ENCODE results near the gene LHX8. TPM values are rescaled to one million over a fixed set of nuclear protein-coding genes. Genes with fewer than 3 reads are reported as not detected.
"Not testable (repeated sequence)": the region's sequence is repeated elsewhere in the genome, so short reads cannot be mapped to it uniquely, and the experiment has no call there.

The LHX8 gene
- total RNA-seq, 1 experiment from 2014 or later = not detected

DNA sequence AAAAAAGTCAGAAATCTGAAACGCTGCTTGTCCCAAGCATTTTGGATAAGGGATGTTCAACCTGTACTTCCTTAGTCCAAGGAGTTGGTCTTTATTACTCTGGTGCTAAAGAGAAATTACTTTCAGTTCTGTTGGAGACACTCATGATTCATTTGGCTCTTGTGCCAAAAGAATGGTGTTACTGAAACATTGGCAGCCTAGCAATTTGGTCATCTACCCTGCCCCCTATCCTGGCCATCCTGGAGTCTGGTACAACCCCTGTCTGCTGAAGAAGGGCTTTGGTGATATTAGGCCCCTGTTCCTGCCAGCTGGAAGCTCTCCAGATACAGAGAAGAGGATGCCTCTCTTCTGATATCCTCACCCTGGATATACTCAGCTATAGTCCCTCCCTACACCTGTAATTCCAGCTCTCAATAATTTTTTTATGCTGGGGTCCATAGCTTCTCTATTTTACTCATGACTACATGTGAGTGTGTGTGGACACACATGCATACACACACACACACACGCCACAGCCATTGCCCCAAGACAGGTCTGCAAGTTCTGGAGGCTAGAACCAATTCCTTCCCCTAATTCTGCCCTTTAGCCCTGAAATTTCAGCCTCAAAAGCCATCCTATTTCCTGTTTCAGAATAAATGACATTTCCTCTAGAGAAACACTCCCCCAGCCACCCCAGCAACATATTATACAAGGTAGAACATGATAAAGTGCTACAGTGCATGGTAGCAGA is 40.0 kb downstream of the LHX8 start:
- no peaks in the 10 kb centered on the region for H3K79me2 ChIP-seq (ENCODE audit: insufficient read depth, low read length)
- no peak overlapping the region for H3K4me2 ChIP-seq (ENCODE audit: insufficient read depth, insufficient read length, low read length)
- Mint-ChIP-seq H3K27me3 (ENCODE audit: low read depth) (no peaks in the 10 kb centered on the region; the same call in 1 of the 2 replicates), H3K36me3 (ENCODE audit: insufficient read depth in 1 of 3, low read depth in 3 of 3) (no peaks in the 10 kb centered on the region), H3K9me3 (peaks cover 4 to 14% of the 10 kb centered on the region in 2 experiments; a peak in 3 of 5 replicates), H3K4me1 (peaks cover 0 to 4% of the 10 kb centered on the region in 2 experiments; a peak in 1 of 4 replicates), H3K4me3 (no peak overlapping the region), H3K27ac (no peak overlapping the region)
- H2BK5ac ChIP-seq (ENCODE audit: insufficient read length, low read length) = no peak overlapping the region
- no peaks in the 10 kb centered on the region for H3K27me3 ChIP-seq (ENCODE audit: insufficient read depth, low read length)
- H3K23ac ChIP-seq (ENCODE audit: insufficient read length, low read depth, low read length) = no peak overlapping the region
- H3K4ac ChIP-seq (ENCODE audit: low read depth, low read length) = no peak overlapping the region
- DNase-seq = no peak
- no peak overlapping the region for H4K91ac ChIP-seq (ENCODE audit: insufficient read length, low read depth, low read length)
- no peak overlapping the region for H3K9ac ChIP-seq (ENCODE audit: extremely low read depth, insufficient read length, low read length)
- H2BK120ac ChIP-seq (ENCODE audit: low read depth, low read length, poor library complexity, severe bottlenecking) = no peak overlapping the region
- no peak overlapping the region for H3K18ac ChIP-seq (ENCODE audit: insufficient read length, low read depth, low read length)
- H3K23me2 ChIP-seq (ENCODE audit: insufficient read length, low read depth, low read length, poor library complexity, severe bottlenecking) = no peaks in the 10 kb centered on the region
- H2AK5ac ChIP-seq (ENCODE audit: insufficient read length, low read length) = no peak overlapping the region
- H3K9me3 ChIP-seq (ENCODE audit: control insufficient read depth, low read depth, low read length) = no peaks in the 10 kb centered on the region
- H3K14ac ChIP-seq (ENCODE audit: insufficient read depth, low read length) = no peak overlapping the region
- H2BK12ac ChIP-seq (ENCODE audit: insufficient read length, low read depth, low read length) = no peak overlapping the region
- no peaks in the 10 kb centered on the region for H4K20me1 ChIP-seq (ENCODE audit: control insufficient read depth, insufficient read depth, insufficient read length)
- no peak overlapping the region for H3K56ac ChIP-seq (ENCODE audit: insufficient read length, low read depth, low read length)
- H3K27ac ChIP-seq (ENCODE audit: insufficient read length, low read depth, low read length) = no peak overlapping the region
- H3K79me1 ChIP-seq (ENCODE audit: insufficient read depth, low read depth, low read length, poor library complexity, severe bottlenecking) = no peaks in the 10 kb centered on the region
- no peak overlapping the region for H2BK15ac ChIP-seq (ENCODE audit: low read depth, low read length)
- no peak overlapping the region for H2BK20ac ChIP-seq (ENCODE audit: low read depth, low read length, poor library complexity, severe bottlenecking)
- no CpG with 5 or more reads among the region's 2 CpGs for WGBS (ENCODE audit: extremely low coverage, insufficient read length, low lambda C conversion rate)
- no peak overlapping the region for H2AFZ ChIP-seq (ENCODE audit: low read length)
- no peak for TF ChIP-seq CTCF (conservative IDR thresholded peaks at IDR 0.05)
- no peak overlapping the region for H3T11ph ChIP-seq (ENCODE audit: low read length)
- no peak overlapping the region for H4K8ac ChIP-seq (replicated peaks; ENCODE audit: insufficient read length, low read depth, low read length)
- H4K5ac ChIP-seq (ENCODE audit: insufficient read length, low read depth, low read length) = no peak overlapping the region
- H3K4me1 ChIP-seq (ENCODE audit: insufficient read depth, low read length) = no peaks in the 10 kb centered on the region

- not testable (repeated sequence) for H3K27me3 Mint-ChIP-seq (ENCODE audit: low read depth); H3K4ac ChIP-seq (ENCODE audit: low read depth, low read length); H4K91ac ChIP-seq (ENCODE audit: insufficient read length, low read depth, low read length); H3K9me3 ChIP-seq (ENCODE audit: control insufficient read depth, low read depth, low read length); H3K79me2 ChIP-seq (ENCODE audit: insufficient read depth, low read length); H2BK120ac ChIP-seq (ENCODE audit: low read depth, low read length, poor library complexity, severe bottlenecking); H3K56ac ChIP-seq (ENCODE audit: insufficient read length, low read depth, low read length); H3K4me2 ChIP-seq (ENCODE audit: insufficient read depth, insufficient read length, low read length); H3T11ph ChIP-seq (ENCODE audit: low read length); H3K79me1 ChIP-seq (ENCODE audit: insufficient read depth, low read depth, low read length, poor library complexity, severe bottlenecking); H3K4me3 Mint-ChIP-seq; H3K18ac ChIP-seq (ENCODE audit: insufficient read length, low read depth, low read length); H2AK5ac ChIP-seq (ENCODE audit: insufficient read length, low read length); H4K8ac ChIP-seq (replicated peaks; ENCODE audit: insufficient read length, low read depth, low read length); H3K27ac ChIP-seq (ENCODE audit: insufficient read length, low read depth, low read length); H3K23me2 ChIP-seq (ENCODE audit: insufficient read length, low read depth, low read length, poor library complexity, severe bottlenecking); H2BK15ac ChIP-seq (ENCODE audit: low read depth, low read length); H2BK12ac ChIP-seq (ENCODE audit: insufficient read length, low read depth, low read length); H3K23ac ChIP-seq (ENCODE audit: insufficient read length, low read depth, low read length); H3K27me3 ChIP-seq (ENCODE audit: insufficient read depth, low read length); H2BK20ac ChIP-seq (ENCODE audit: low read depth, low read length, poor library complexity, severe bottlenecking); H4K5ac ChIP-seq (ENCODE audit: insufficient read length, low read depth, low read length); H4K20me1 ChIP-seq (ENCODE audit: control insufficient read depth, insufficient read depth, insufficient read length); DNase-seq; H2AFZ ChIP-seq (ENCODE audit: low read length); H3K27ac Mint-ChIP-seq; H3K14ac ChIP-seq (ENCODE audit: insufficient read depth, low read length); H3K9ac ChIP-seq (ENCODE audit: extremely low read depth, insufficient read length, low read length); H3K4me1 ChIP-seq (ENCODE audit: insufficient read depth, low read length); H3K4me1 Mint-ChIP-seq; H2BK5ac ChIP-seq (ENCODE audit: insufficient read length, low read length)
- whole genome bisulfite sequencing (ENCODE audit: extremely low coverage, insufficient read length, low lambda C conversion rate) = no CpG with 5 or more reads among the region's 13 CpGs
- H3K36me3 Mint-ChIP-seq (ENCODE audit: insufficient read depth in 1 of 3, low read depth in 3 of 3) = peaks cover 8 to 15% (median 13%) of the 10 kb centered on the region in 3 experiments
- H3K9me3 Mint-ChIP-seq = peaks cover 15 to 25% of the 10 kb centered on the region in 2 experiments
Measured at GRCh38 chr1:75181214-75181955, 47.2 kb downstream of the LHX8 start.

All from H9 (cell line).